ENCODE results near the gene HMGN1.

The HMGN1 gene

GRCh38 chr21:39367783-39368182, 18.9 kb upstream of the HMGN1 start:
- no peak for DNase-seq

- DNase-seq: no peak
These were observed 17.7 kb upstream of the HMGN1 start for GRCh38 chr21:39366563-39366962.

GRCh38 chr21:39364949-39365348, 16.1 kb upstream of the HMGN1 start:
- DNase-seq: no peak

GRCh38 chr21:39363607-39364555, 15.0 kb upstream of the HMGN1 start:
- DNase-seq: no peak

- no peak for DNase-seq
These were observed 13.8 kb upstream of the HMGN1 start for GRCh38 chr21:39362733-39363132.

GRCh38 chr21:39359382-39359781, 10.5 kb upstream of the HMGN1 start:
- DNase-seq: no peak

GRCh38 chr21:39353295-39353694, 4.4 kb upstream of the HMGN1 start:
- no peak for DNase-seq

GRCh38 chr21:39350094-39351005, 1.5 kb upstream of the HMGN1 start:
- no peak for DNase-seq

- DNase-seq: peak; percentile 95
These were observed 564 bp upstream of the HMGN1 start for GRCh38 chr21:39349211-39350093.

GRCh38 chr21:39348040-39348354, 891 bp downstream of the HMGN1 start:
- DNase-seq: no peak

- DNase-seq: no peak
These were observed 1.4 kb downstream of the HMGN1 start for GRCh38 chr21:39347537-39347936.

GRCh38 chr21:39346671-39347331, 2.1 kb downstream of the HMGN1 start:
- DNase-seq: no peak

- no peak for DNase-seq
These were observed 2.7 kb downstream of the HMGN1 start for GRCh38 chr21:39346206-39346605.

- DNase-seq: no peak
These were observed 3.4 kb downstream of the HMGN1 start for GRCh38 chr21:39345440-39345839.

GRCh38 chr21:39344848-39345247, 4.0 kb downstream of the HMGN1 start:
- no peak for DNase-seq

- DNase-seq: no peak
These were observed 7.5 kb downstream of the HMGN1 start for GRCh38 chr21:39341249-39341923.

- DNase-seq: no peak
These were observed 8.2 kb downstream of the HMGN1 start for GRCh38 chr21:39340687-39341086.

- no peak for DNase-seq
These were observed 9.7 kb downstream of the HMGN1 start for GRCh38 chr21:39339231-39339630.

- DNase-seq: no peak
These were observed 12.4 kb downstream of the HMGN1 start for GRCh38 chr21:39336457-39337008.

- no peak for DNase-seq
These were observed 14.3 kb downstream of the HMGN1 start for GRCh38 chr21:39334611-39335010.

- no peak for DNase-seq
These were observed 16.7 kb downstream of the HMGN1 start for GRCh38 chr21:39332175-39332574.

All from T-helper 9 cell (primary cell).